Effector memory CD4-positive, alpha-beta T cell (primary cell): ENCODE measurements around the gene EBF4.

Experiments used
- DNase-seq, 3 donors: peaks; one replicate each; pipeline ENCODE4 v3.0.0-alpha.2; 2020
- H3K27ac ChIP-seq: 2 replicates; pipeline ENCODE4 v1.7.0; 2013; ENCODE audit warnings: mild to moderate bottlenecking, low read length, moderate library complexity; ENCODE audit not compliant: insufficient read depth, poor library complexity, severe bottlenecking
- H3K27me3 ChIP-seq: replicated peaks from 2 replicates; pipeline ENCODE4 v1.7.0; 2013; ENCODE audit warnings: mild to moderate bottlenecking, low read length; ENCODE audit not compliant: insufficient read depth, control insufficient read depth, poor library complexity, severe bottlenecking
- H3K36me3 ChIP-seq: 2 replicates; pipeline ENCODE4 v1.7.0; 2013; ENCODE audit warnings: mild to moderate bottlenecking, low read length, moderate library complexity; ENCODE audit not compliant: control insufficient read depth, insufficient read depth
- H3K4me1 ChIP-seq: 2 replicates; pipeline ENCODE4 v1.7.0; 2013; ENCODE audit warnings: low read length, mild to moderate bottlenecking; ENCODE audit not compliant: control insufficient read depth, insufficient read depth, poor library complexity, severe bottlenecking
- H3K4me3 ChIP-seq: 2 replicates; pipeline ENCODE4 v1.7.0; 2013; ENCODE audit warnings: low read length, low read depth, mild to moderate bottlenecking; ENCODE audit not compliant: insufficient read depth, poor library complexity, severe bottlenecking
- H3K9me3 ChIP-seq: 2 replicates; pipeline ENCODE4 v1.7.0; 2013; ENCODE audit warnings: mild to moderate bottlenecking, low read length, moderate library complexity; ENCODE audit not compliant: control insufficient read depth

The EBF4 gene

GRCh38 chr20:2656471-2657117, 36.0 kb upstream of the EBF4 start:
- H3K27ac ChIP-seq = no peak overlapping the region
- no peak for DNase-seq
- H3K36me3 ChIP-seq = peaks cover 72% of the 10 kb centered on the region
- no peak overlapping the region for H3K4me3 ChIP-seq
- H3K27me3 ChIP-seq = no peaks in the 10 kb centered on the region
- no peaks in the 10 kb centered on the region for H3K9me3 ChIP-seq
- H3K4me1 ChIP-seq = peaks cover 18% of the 10 kb centered on the region

GRCh38 chr20:2657241-2657640, 35.3 kb upstream of the EBF4 start:
- Histone ChIP-seq H3K27ac (no peak overlapping the region), H3K27me3 (no peaks in the 10 kb centered on the region), H3K36me3 (peaks cover 78% of the 10 kb centered on the region), H3K4me1 (peaks cover 18% of the 10 kb centered on the region), H3K4me3 (no peak overlapping the region), H3K9me3 (no peaks in the 10 kb centered on the region)
- no peak for DNase-seq

GRCh38 chr20:2657674-2658073, 34.9 kb upstream of the EBF4 start:
- Histone ChIP-seq H3K9me3 (no peaks in the 10 kb centered on the region), H3K4me1 (peaks cover 18% of the 10 kb centered on the region), H3K36me3 (peaks cover 78% of the 10 kb centered on the region), H3K4me3 (no peak overlapping the region), H3K27me3 (no peaks in the 10 kb centered on the region), H3K27ac (no peak overlapping the region)
- DNase-seq = no peak

GRCh38 chr20:2658414-2659354, 33.9 kb upstream of the EBF4 start:
- Histone ChIP-seq H3K27ac (no peak overlapping the region), H3K36me3 (peaks cover 78% of the 10 kb centered on the region), H3K4me3 (no peak overlapping the region), H3K27me3 (no peaks in the 10 kb centered on the region), H3K9me3 (no peaks in the 10 kb centered on the region), H3K4me1 (peaks cover 15% of the 10 kb centered on the region)
- no peak for DNase-seq

- no peak for DNase-seq
- Histone ChIP-seq H3K4me1 (peaks cover 10% of the 10 kb centered on the region), H3K27ac (no peak overlapping the region), H3K36me3 (peaks cover 72% of the 10 kb centered on the region), H3K27me3 (no peaks in the 10 kb centered on the region), H3K4me3 (no peak overlapping the region), H3K9me3 (no peaks in the 10 kb centered on the region)
Measured at GRCh38 chr20:2659547-2659946, 33.0 kb upstream of the EBF4 start.

GRCh38 chr20:2663364-2663886, 29.2 kb upstream of the EBF4 start:
- Histone ChIP-seq H3K4me1 (peaks cover 8% of the 10 kb centered on the region), H3K4me3 (peak overlapping the region; percentile 77), H3K27ac (peak overlapping the region; percentile 76), H3K27me3 (no peaks in the 10 kb centered on the region), H3K36me3 (peaks cover 34% of the 10 kb centered on the region), H3K9me3 (no peaks in the 10 kb centered on the region)
- DNase-seq = no peak

GRCh38 chr20:2663887-2664719, 28.5 kb upstream of the EBF4 start, which contains the start of gene IDH3B:
IDH3B (minus strand) TSS chr20:2664216; CDS start chr20:2664188, 28 bp downstream.
- peaks cover 8% of the 10 kb centered on the region for H3K4me1 ChIP-seq
- peak; percentile 84 to 88 (median 85) for DNase-seq
- H3K27ac ChIP-seq = peak within 1 kb of the TSS; percentile 76
- peak within 1 kb of the TSS; percentile 77 for H3K4me3 ChIP-seq
- H3K36me3 ChIP-seq = peaks cover 27% of the 10 kb centered on the region
- no peaks in the 10 kb centered on the region for H3K9me3 ChIP-seq
- no peaks in the 10 kb centered on the region for H3K27me3 ChIP-seq

- Histone ChIP-seq H3K4me1 (no peaks in the 10 kb centered on the region), H3K27me3 (no peaks in the 10 kb centered on the region), H3K36me3 (no peaks in the 10 kb centered on the region), H3K9me3 (no peaks in the 10 kb centered on the region), H3K4me3 (no peak overlapping the region), H3K27ac (no peak overlapping the region)
- no peak for DNase-seq
Measured at GRCh38 chr20:2671977-2672376, 20.6 kb upstream of the EBF4 start.

- H3K27ac ChIP-seq = no peak overlapping the region
- H3K4me3 ChIP-seq = no peak overlapping the region
- DNase-seq = no peak
- no peaks in the 10 kb centered on the region for H3K9me3 ChIP-seq
- H3K4me1 ChIP-seq = no peaks in the 10 kb centered on the region
- H3K36me3 ChIP-seq = no peaks in the 10 kb centered on the region
- H3K27me3 ChIP-seq = no peaks in the 10 kb centered on the region
Measured at GRCh38 chr20:2672446-2672845, 20.1 kb upstream of the EBF4 start.
